GM12865 (cell line): ENCODE measurements around the gene FCN2.

Source experiments
- DNase-seq: peaks from one replicate; pipeline ENCODE4 v3.0.0; 2010; ENCODE audit warnings: low read depth
- H3K4me3 ChIP-seq: 2 replicates; pipeline ENCODE4 v1.5.1; 2011; ENCODE audit warnings: mild to moderate bottlenecking, low read depth, low read length, control low read depth
- CTCF ChIP-seq: IDR thresholded peaks from 2 replicates; pipeline ENCODE4 v1.5.1; 2011; ENCODE audit warnings: low read length, control low read depth, low read depth, inconsistent platforms; ENCODE audit not compliant: insufficient read depth; ENCODE audit errors: missing control alignments

The FCN2 gene

GRCh38 chr9:134863306-134863902 lies 17.2 kb upstream of the FCN2 start:
- no peak overlapping the region for H3K4me3 ChIP-seq
- no peak for DNase-seq
- TF ChIP-seq CTCF, result no peak

GRCh38 chr9:134863941-134864820 lies 16.4 kb upstream of the FCN2 start:
- TF ChIP-seq CTCF, result no peak
- H3K4me3 ChIP-seq, result no peak overlapping the region
- no peak for DNase-seq

DNA sequence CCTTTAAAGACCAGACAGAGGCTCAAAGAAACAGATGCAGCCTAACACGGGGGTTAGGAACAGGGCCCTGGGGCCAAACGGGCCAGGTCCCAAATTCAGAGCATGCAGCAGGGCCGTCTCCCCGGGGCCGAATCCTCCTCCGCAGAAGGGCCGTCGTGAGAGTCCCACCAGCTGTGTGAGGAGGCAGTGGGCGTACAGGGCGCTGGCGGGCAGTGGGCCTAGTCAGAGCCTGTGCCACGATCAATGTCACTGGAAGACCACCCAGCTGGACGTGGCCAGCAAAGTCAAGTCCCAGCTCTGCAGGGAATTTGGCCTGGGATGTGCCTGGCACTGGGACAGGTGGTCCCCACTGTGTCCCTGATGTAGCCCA lies 15.8 kb upstream of the FCN2 start:
- TF ChIP-seq CTCF, result no peak
- DNase-seq, result no peak
- no peak overlapping the region for H3K4me3 ChIP-seq

DNA sequence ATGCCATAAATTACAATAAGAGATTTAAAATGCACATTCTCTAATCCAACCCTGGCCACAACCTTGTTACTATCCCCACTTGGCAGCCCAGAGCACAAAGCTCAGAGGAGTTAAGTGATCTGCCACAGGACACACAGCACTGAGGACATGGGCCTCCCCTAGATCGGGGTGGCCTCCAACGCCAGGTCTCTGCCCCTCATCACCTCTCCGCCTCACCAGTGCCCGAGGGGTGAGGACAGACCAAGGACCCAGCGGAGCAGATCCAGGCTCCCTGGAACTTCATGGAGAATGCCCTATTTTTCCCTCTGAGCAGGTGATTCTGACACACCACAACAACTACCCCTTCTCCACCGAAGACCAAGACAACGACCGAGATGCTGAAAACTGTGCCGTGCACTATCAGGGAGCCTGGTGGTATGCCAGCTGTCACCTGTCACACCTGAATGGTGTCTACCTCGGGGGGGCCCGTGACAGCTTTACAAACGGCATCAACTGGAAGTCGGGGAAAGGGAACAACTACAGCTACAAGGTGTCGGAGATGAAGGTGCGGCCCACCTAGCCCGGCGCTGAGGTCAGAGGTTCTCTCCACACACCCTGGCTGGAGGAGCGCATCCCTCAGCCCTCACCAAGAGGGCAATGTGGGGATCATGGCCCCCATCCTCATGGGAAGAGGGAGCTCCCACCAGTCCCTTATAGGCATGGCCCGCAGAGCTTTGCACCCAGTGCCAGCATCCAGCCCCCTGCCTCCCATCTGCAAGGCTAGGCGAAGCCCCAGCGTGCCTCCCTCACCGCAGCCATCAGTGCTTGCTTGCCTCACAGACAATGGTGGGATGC lies 12.5 kb upstream of the FCN2 start:
- no peak for DNase-seq
- no peak overlapping the region for H3K4me3 ChIP-seq
- no peak for TF ChIP-seq CTCF

- H3K4me3 ChIP-seq, result no peak overlapping the region
- no peak for TF ChIP-seq CTCF
- DNase-seq, result no peak
Measured at GRCh38 chr9:134868751-134869553, 11.7 kb upstream of the FCN2 start.

DNA sequence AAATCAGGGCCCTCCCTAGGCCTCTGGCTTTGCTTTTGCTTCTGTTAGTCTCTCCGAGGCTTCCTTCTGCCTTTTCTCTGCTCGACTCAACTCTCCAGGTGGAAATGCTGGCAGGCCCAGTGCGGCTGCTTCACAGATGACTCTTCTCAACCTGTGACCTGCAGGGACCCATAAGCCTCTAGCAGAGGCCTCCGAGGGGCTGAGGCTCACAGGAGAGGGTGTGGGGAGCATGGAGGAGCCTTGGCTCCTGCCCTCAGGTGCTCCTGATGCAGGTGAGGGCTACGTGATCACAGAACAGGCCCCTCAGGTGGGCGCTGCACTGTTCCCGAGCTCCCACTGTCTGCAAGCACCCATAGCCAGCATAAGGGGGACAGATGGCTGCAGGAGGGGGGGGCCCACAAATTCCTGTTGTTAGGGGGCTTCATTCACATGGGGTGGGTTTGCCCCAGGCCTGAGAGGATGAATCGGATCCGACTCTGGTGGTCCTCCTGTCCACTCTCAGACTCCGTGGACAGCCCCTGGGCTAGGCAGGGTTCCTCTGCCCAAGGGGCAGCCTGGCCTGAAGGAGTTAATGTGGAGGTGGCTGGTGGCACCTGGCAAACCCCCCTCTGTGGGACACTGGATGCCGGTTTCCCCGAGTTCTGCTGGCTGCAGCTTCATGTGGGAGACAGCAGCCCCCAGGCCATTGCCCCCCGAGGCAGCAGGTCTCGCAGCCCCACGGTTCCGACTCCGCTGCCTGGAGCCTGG lies 10.9 kb upstream of the FCN2 start:
- TF ChIP-seq CTCF, result no peak
- no peak overlapping the region for H3K4me3 ChIP-seq
- DNase-seq, result no peak
